Activated gamma-delta T cell treated with anti-CD3 and anti-CD28 coated beads, Interleukin-2, amount 50 U/mL, for 16 hours (primary cell): Measurements from ENCODE around the gene ACP6.
"Not testable (repeated sequence)": the region's sequence is repeated elsewhere in the genome, so short reads cannot be mapped to it uniquely, and the experiment has no call there.

Experiments
- DNase-seq: peaks from one replicate; pipeline ENCODE4 v3.0.0-alpha.2; 2020; ENCODE audit warnings: low read depth

ACP6 gene

DNA sequence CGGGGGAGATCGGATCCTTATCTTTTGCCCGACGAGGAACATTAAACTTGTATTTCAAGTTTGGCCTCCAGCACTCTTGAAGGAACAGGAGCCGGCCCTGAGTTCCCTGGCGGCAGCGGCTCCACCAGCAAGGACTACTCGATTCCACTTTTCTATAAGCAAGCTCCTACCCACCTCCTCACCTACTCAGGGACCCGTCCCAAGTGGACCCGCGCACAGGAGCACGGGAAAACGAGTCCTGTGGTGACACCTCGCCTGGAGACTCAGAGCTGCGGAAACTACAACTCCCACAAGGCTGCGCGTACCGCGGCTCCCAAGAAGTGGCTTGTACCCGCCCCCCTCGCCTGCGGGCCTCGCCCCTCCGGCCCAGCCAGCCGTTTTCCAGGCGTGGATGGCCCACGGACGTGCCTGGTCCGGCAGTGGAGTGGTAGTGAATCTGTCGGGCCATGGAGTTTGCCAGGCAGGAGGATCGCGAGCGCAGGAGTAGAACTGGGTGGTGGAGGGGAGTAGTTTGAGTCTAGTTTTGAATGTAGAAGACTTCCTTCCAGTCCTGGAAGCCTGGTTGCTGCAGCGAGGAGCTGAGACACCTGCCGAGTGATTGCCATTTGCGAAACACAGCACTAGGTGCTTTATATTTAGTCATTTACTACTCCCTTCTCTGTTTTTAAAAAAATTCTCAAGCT, at the start of gene ACP6:
TSS of gene ACP6 (minus strand) at position 206 of the 683 bp plus-strand sequence. CDS start 476 bp downstream, outside the sequence.
- peak; percentile 73 for DNase-seq

DNA sequence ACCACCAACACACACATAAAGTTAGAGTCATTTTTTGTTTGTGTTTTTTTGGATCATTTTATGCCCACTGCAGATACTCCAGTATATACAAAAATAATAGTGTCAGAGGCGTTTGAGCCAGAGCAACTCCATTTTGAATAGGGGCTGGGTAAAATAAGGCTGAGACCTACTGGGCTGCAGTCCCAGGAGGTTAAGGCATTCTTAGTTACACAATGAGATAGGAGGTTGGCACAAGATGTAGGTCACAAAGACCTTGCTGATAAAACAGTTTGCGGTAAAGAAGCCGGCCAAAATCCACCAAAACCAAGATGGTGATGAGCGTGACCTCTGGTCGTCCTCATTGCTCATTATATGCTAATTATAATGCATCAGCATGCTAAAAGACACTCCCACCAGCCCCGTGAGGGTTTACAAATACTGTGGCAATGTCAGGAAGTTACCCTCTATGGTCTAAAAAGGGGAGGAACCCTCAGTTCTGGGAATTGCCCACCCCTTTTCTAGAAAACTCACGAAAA, 49.4 kb upstream of the ACP6 start:
- DNase-seq = no peak

GRCh38 chr1:147719029-147719698, 48.8 kb upstream of the ACP6 start:
- no peak for DNase-seq

GRCh38 chr1:147717706-147718097, 47.4 kb upstream of the ACP6 start:
- DNase-seq = no peak

GRCh38 chr1:147717051-147717705, 46.9 kb upstream of the ACP6 start:
- DNase-seq = no peak

GRCh38 chr1:147712605-147713004, 42.3 kb upstream of the ACP6 start:
- DNase-seq = no peak

DNA sequence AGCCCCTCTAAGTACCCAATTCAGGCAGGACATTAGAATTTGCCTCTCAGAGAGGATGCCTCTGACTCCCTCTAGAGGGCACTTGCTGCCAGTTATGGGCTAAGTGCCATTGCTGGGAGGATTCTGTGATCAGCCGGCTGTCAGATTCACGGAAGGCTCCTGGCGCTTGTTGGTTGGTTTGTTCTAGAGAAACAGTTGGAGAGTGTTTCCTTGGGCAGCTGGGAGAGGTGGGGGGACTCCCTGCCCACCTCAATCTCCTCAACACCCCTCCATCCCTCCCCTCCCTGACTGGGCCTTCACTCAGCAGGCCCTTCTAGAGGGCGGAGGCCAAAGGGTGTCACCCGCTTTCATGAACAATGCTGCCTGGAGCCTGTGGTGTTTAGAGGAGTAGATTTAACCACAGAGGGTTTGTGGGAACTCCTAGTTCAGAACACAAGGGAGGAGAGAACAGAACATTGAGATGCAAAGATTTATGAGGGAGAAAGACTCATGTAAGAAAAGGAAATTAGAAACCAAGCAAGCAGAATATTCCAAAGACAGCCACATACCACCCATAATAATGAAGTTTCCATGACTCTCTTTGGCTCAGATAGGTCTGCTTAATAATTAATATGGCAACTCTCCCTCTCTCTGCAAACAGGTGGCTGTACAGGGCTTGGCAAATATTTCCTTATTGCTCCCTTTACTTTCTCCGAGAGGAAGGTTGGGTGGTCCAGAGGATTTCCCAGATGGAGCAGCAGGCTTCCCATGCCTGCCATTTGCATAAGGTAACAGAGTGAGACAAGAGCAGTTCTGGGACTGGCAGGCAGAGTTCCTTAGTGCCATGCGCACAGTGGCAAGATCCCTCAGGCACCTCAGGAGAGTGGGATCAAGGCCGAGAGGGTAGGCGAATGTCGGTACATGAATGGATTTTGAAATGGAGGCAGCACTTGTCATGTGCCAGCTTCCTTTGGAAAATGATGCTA, 30.0 kb upstream of the ACP6 start:
- peak; percentile 35 for DNase-seq

GRCh38 chr1:147699686-147700041, 29.3 kb upstream of the ACP6 start:
- no peak for DNase-seq

DNA sequence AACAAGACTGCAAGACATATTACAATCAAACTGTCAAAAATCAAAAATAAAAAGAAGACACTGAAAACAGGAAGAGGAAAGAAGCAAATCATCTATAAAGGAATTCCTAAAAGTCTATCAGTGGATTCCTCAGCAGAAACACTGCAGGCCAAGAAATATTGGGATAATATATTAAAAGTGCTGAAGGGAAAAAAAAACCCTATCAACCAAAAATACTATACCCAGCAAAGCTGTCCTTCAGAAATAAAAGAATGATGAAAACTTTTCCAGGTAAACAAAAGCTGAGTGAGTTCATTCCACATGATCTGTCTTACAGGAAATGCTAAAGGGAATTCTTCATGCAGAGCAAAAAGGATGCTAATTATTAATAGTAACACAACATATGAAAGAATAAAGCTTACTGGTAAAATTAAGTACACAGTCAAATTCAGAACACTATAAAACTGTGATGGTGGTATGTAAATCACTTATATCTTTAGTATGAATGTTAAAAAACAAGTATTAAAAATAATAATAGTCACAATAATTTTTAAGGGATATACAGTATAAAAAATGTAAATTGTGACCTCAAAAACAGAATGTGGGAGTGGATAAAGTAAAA, 12.9 kb upstream of the ACP6 start:
- DNase-seq = no peak

DNA sequence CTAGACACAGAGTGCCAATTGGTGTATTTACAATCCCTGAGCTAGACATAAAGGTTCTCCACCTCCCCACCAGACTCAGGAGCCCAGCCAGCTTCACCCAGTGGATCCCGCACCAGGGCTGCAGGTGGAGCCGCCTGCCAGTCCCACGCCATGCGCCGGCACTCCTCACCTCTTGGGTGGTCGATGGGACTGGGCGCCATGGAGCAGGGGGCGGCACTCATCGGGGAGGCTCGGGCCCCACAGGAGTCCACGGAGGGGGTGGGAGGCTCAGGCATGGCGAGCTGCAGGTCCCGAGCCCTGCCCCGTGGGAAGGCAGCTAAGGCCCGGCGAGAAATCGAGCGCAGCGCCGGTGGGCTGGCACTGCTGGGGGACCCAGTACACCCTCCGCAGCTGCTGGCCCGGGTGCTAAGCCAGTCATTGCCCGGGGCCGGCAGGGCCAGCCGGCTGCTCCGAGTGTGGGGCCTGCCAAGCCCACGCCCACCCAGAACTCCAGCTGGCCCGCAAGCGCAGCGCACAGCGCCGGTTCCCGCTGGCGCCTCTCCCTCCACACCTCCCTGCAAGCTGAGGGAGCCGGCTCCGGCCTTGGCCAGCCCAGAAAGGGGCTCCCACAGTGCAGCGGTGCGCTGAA, 10.4 kb upstream of the ACP6 start:
- DNase-seq = not testable (repeated sequence)

GRCh38 chr1:147677681-147678080, 7.4 kb upstream of the ACP6 start:
- DNase-seq = not testable (repeated sequence)

DNA sequence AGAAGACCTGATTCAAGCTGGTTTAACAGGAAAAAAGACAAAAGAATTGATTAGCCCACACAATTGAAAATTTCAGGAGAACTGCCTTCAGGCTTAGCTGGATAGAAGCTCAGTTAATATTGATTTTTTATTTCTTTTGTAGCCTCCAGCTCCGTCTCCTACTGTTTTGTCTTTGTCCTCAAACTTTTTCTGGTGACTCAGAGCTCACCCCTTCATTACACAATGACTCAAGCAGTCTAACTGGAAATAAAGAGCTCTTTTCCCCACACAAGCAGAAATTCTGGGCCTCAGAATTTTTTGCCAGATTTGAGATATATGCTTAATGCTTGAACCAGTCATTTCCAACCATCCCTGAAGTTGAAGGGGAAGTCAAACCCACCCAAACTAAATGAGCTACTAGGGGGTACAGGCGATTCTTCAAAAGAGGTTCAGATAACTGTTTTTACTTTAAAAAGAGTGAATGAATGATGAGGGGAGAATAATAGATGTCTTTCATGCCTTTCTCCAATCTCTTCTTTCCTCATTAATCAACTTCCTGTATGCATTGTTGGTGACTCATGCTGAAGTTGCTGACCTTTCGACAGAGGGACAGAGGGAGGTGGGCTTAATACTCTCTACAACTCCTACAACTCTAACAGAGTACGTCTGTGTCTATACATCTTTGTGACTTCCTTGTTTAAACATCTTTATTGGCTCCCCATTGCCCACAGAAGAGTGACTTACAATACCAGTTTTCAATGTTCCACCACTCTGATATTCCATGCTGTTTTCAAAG, 6.2 kb upstream of the ACP6 start:
- no peak for DNase-seq

- DNase-seq = no peak
Observed at GRCh38 chr1:147673816-147674215, 3.5 kb upstream of the ACP6 start.

DNA sequence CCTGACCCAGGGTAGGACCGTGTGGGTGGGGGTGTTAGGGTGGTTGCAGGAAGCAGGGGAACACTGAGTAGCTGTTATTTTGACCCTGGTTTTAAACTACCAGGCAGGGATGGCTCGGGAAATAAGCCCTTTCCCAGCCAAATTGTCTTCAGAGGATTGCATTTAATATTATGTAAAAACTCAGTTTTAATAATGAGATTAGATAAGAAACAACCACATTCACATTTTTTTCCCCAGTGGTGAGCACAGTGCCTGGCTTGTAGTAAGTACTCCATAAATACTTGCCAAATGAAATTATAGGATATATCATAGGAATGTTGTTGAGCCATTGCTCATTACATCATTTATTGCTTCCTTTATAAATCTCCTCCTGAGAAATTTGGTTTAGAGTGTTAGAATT, 3.1 kb upstream of the ACP6 start:
- no peak for DNase-seq

- DNase-seq = peak; percentile 5
Observed at GRCh38 chr1:147669469-147670318, 630 bp downstream of the ACP6 start.

- DNase-seq = no peak
Observed at GRCh38 chr1:147665521-147665920, 4.8 kb downstream of the ACP6 start.

DNA sequence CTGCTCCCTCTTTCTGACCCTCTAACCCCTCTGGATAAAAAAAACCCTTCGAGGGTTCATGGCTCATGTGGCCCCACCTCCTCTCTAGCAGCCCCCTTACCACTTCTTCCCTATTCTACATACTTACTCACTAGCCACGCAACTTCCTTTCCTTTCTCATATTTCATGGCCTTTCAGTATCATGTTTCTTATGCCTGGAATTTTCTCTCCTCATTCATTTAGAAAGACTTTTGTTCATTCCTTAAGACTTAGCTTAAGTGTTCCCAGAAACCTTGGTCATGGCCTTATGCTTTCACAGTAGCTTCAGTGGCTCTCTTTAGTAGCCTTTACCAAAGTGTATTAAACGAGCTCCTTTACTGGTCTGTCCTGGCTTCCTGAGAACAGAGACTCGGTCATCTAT, 6.1 kb downstream of the ACP6 start:
- no peak for DNase-seq

- no peak for DNase-seq
Observed at GRCh38 chr1:147654511-147654910, 15.8 kb downstream of the ACP6 start.

- DNase-seq = no peak
Observed at GRCh38 chr1:147652306-147652705, 18.0 kb downstream of the ACP6 start.
